CD4-positive, alpha-beta T cell treated with Interferon gamma for 1 hour (primary cell): Measurements from ENCODE around the gene TTC34.
"Not testable (repeated sequence)": the region's sequence is repeated elsewhere in the genome, so short reads cannot be mapped to it uniquely, and the experiment has no call there.

Source experiments
- DNase-seq: peaks from one replicate; pipeline ENCODE4 v3.0.0-alpha.2; 2020

The TTC34 gene

GRCh38 chr1:2796890-2797740 lies 4.4 kb downstream of the TTC34 start:
- no peak for DNase-seq

GRCh38 chr1:2795926-2796325 lies 5.6 kb downstream of the TTC34 start:
- DNase-seq, result no peak

GRCh38 chr1:2791027-2791760 lies 10.3 kb downstream of the TTC34 start:
- DNase-seq, result no peak

- DNase-seq, result no peak
These were observed 11.4 kb downstream of the TTC34 start for GRCh38 chr1:2789986-2790581.

- DNase-seq, result no peak
These were observed 12.1 kb downstream of the TTC34 start for GRCh38 chr1:2789164-2789985.

- DNase-seq, result no peak
These were observed 12.9 kb downstream of the TTC34 start for GRCh38 chr1:2788506-2789163.

- DNase-seq, result no peak
These were observed 14.2 kb downstream of the TTC34 start for GRCh38 chr1:2787163-2787911.

- DNase-seq, result peak; percentile 51
These were observed 14.9 kb downstream of the TTC34 start for GRCh38 chr1:2786329-2787162.

GRCh38 chr1:2785631-2786328 lies 15.7 kb downstream of the TTC34 start:
- DNase-seq, result no peak

- no peak for DNase-seq
These were observed 16.5 kb downstream of the TTC34 start for GRCh38 chr1:2784854-2785630.

GRCh38 chr1:2783435-2784397 lies 17.8 kb downstream of the TTC34 start:
- DNase-seq, result no peak

GRCh38 chr1:2783069-2783434 lies 18.4 kb downstream of the TTC34 start:
- no peak for DNase-seq

GRCh38 chr1:2781627-2782026 lies 19.9 kb downstream of the TTC34 start:
- DNase-seq, result no peak

- no peak for DNase-seq
These were observed 23.3 kb downstream of the TTC34 start for GRCh38 chr1:2778220-2778592.

- DNase-seq, result no peak
These were observed 23.9 kb downstream of the TTC34 start for GRCh38 chr1:2777424-2778219.

- DNase-seq, result not testable (repeated sequence)
These were observed 26.2 kb downstream of the TTC34 start for GRCh38 chr1:2775333-2775732.

- DNase-seq, result not testable (repeated sequence)
These were observed 33.4 kb downstream of the TTC34 start for GRCh38 chr1:2768052-2768451.
